MM.1S (cell line): ENCODE measurements around the gene NQO1.

Experiments used
- EZH2 ChIP-seq: fragments of 300-600 bp; sonication (generic); optimal IDR thresholded peaks from 2 replicates; pipeline ENCODE3; 2017; ENCODE audit warnings: low read depth, mild to moderate bottlenecking, antibody characterized with exemption, low read length, mixed read lengths
- EZH2phosphoT487 ChIP-seq: fragments of 300-600 bp; sonication (generic); IDR thresholded peaks from 2 replicates; pipeline ENCODE4 v1.6.1; 2018; ENCODE audit warnings: antibody characterized with exemption, low read length
- TF ChIP-seq, protein P1 (sequence below): fragments of 300-600 bp; sonication (generic); IDR thresholded peaks from 2 replicates; pipeline ENCODE4 v1.5.1; 2016; ENCODE audit warnings: antibody characterized with exemption, low read length, mixed read lengths

DNA sequence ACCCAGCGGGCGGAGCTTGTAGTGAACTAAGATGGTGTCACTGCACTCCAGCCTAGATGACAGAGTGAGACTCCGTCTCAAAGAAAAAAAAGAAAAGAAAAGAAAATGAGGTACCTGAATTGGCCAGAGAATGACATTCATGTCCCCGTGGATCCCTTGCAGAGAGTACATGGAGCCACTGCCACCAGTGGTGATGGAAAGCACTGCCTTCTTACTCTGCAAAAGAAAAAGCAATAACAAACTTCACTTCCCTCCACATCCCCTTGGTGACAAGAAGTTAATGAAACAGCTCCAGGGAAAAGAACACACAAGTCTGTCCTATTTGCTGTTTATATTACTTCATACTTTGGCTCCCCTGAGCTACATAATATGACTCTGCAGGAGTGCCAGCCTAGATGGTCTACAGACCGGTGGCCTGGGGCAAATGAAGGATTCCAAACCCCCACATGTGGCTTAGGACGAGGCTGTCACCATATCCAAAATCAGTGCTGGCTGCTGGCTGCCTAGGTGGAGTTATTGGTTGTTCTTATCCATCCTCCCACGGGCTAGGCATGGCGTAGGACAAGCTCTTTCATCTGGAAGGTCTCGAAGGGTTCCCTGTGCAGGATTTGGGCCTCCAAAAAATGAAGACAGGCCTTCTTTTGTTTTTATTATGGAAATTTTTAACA lies 13.3 kb downstream of the NQO1 start:
- no peak for TF ChIP-seq EZH2phosphoT487
- TF ChIP-seq, protein P1, sequence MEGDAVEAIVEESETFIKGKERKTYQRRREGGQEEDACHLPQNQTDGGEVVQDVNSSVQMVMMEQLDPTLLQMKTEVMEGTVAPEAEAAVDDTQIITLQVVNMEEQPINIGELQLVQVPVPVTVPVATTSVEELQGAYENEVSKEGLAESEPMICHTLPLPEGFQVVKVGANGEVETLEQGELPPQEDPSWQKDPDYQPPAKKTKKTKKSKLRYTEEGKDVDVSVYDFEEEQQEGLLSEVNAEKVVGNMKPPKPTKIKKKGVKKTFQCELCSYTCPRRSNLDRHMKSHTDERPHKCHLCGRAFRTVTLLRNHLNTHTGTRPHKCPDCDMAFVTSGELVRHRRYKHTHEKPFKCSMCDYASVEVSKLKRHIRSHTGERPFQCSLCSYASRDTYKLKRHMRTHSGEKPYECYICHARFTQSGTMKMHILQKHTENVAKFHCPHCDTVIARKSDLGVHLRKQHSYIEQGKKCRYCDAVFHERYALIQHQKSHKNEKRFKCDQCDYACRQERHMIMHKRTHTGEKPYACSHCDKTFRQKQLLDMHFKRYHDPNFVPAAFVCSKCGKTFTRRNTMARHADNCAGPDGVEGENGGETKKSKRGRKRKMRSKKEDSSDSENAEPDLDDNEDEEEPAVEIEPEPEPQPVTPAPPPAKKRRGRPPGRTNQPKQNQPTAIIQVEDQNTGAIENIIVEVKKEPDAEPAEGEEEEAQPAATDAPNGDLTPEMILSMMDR: no peak
- no peak for TF ChIP-seq EZH2
